Spleen (tissue), 7 donors: ENCODE measurements around the gene LRRC55.

Experiments
- POLR2A ChIP-seq, 3 donors: fragments of 450-650 bp; IDR thresholded peaks; one replicate each; pipeline ENCODE4 v1.5.1; 2017; ENCODE audit warnings: antibody characterized with exemption in 3 of 3, mild to moderate bottlenecking in 1 of 3
- POLR2AphosphoS5 ChIP-seq, 3 donors: sonication (generic); formaldehyde crosslinking; IDR thresholded peaks; one replicate each; pipeline ENCODE4 v1.5.1; 2017; ENCODE audit warnings: antibody characterized with exemption in 3 of 3
- TF ChIP-seq, protein P1 (sequence below), 11 experiments: fragments of 200-600 bp in 7 of 11; fragments of 450-650 bp in 4 of 11; sonication (generic) in 4 of 11; IDR thresholded peaks in 8 of 11; conservative IDR thresholded peaks in 3 of 11; 1 replicate in 7 of 11; 2 replicates in 4 of 11; pipeline versions ENCODE4 v1.4.0 to v1.8.0; 2016 to 2021; ENCODE audit warnings: antibody characterized with exemption in 11 of 11, inconsistent platforms in 4 of 11, mild to moderate bottlenecking in 1 of 11
- donor health status: DM: no; HTN: no; CAD: no; lungs with moderate emphysema.
- donor health status: DM: no; HTN: no; CAD: no.
- donor health status: DM: no; HTN: no; CAD: no.

DNA sequence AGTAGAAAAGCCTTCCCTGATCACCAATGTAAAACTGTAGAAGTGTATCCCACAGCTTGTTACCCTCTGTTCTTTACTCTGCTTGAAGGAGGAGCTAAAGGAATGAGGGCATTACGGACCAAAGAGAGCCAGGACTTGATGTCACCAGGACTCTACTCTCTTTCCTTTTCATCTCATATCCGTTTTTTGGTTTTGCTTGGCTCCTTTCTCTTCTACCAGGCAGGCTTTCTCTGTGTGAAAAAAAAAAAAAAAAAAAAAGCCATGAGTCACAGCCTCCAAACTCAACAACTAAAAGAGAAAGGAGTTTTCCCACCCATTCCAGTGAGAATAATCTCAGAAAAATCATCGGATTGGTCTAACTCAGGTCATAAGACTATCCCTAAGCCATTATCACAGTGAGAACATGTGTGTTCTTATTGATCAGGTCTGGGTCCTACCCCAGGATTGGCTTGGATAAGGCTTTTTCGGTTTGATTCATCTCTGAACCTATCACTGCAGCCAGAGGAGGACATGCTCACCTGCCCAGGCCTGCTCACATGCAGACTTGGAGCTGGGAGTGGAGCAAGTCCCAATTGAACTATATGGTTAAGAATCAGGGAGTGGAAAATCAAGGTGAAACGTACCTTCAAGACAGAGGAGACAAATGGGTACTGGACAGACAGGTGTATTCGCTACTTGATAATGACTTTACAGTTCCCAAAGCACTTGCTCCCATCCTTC lies 19.4 kb upstream of the LRRC55 start:
- TF ChIP-seq, protein P1, sequence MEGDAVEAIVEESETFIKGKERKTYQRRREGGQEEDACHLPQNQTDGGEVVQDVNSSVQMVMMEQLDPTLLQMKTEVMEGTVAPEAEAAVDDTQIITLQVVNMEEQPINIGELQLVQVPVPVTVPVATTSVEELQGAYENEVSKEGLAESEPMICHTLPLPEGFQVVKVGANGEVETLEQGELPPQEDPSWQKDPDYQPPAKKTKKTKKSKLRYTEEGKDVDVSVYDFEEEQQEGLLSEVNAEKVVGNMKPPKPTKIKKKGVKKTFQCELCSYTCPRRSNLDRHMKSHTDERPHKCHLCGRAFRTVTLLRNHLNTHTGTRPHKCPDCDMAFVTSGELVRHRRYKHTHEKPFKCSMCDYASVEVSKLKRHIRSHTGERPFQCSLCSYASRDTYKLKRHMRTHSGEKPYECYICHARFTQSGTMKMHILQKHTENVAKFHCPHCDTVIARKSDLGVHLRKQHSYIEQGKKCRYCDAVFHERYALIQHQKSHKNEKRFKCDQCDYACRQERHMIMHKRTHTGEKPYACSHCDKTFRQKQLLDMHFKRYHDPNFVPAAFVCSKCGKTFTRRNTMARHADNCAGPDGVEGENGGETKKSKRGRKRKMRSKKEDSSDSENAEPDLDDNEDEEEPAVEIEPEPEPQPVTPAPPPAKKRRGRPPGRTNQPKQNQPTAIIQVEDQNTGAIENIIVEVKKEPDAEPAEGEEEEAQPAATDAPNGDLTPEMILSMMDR (IDR thresholded peaks at IDR 0.05 in 8 of 11, conservative IDR thresholded peaks at IDR 0.05 in 3 of 11) = no peak
- TF ChIP-seq POLR2AphosphoS5 (IDR thresholded peaks at IDR 0.05) = no peak
- no peak for TF ChIP-seq POLR2A (IDR thresholded peaks at IDR 0.05)
